ENCODE measurements around the gene ASTN1.

GRCh38 chr1:176964687-176965086 lies 199.8 kb downstream of the ASTN1 start:
- TF ChIP-seq CTCF (IDR thresholded peaks at IDR 0.05) (no peak), POLR2A (IDR thresholded peaks at IDR 0.05) (no peak)
